ENCODE measurements around the gene THAP4.

DNA sequence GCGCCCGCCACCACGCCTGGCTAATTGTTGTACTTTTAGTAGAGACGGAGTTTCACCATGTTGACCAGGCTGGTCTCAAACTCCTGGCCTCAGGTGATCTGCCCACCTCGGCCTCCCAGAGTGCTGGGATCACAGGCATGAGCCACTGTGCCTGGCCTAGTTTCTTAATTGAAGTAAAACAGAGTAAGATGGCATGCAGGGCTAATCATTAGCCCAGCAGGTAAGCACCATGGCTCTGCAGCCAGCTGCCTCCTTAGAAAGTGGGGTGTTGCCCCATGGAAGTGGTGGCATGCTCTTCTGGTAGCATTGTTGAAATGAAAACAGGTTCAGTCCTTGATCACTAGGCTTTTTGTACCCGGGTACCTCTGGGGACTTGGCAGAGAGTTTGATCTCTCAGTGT is 13.0 kb upstream of the THAP4 start:
- TF ChIP-seq POLR2A (IDR thresholded peaks at IDR 0.05) = no peak
- TF ChIP-seq, protein P1, sequence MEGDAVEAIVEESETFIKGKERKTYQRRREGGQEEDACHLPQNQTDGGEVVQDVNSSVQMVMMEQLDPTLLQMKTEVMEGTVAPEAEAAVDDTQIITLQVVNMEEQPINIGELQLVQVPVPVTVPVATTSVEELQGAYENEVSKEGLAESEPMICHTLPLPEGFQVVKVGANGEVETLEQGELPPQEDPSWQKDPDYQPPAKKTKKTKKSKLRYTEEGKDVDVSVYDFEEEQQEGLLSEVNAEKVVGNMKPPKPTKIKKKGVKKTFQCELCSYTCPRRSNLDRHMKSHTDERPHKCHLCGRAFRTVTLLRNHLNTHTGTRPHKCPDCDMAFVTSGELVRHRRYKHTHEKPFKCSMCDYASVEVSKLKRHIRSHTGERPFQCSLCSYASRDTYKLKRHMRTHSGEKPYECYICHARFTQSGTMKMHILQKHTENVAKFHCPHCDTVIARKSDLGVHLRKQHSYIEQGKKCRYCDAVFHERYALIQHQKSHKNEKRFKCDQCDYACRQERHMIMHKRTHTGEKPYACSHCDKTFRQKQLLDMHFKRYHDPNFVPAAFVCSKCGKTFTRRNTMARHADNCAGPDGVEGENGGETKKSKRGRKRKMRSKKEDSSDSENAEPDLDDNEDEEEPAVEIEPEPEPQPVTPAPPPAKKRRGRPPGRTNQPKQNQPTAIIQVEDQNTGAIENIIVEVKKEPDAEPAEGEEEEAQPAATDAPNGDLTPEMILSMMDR (IDR thresholded peaks at IDR 0.05) = no peak

Data from tibial nerve (tissue), 3 donors.